Mesenchymal stem cell (in vitro differentiated cells and primary cell): ENCODE results near the gene LYPLA2.
"Not testable (repeated sequence)": the region's sequence is repeated elsewhere in the genome, so short reads cannot be mapped to it uniquely, and the experiment has no call there.

Experiments used
- DNase-seq: peaks from one replicate; pipeline ENCODE4 v3.0.0-alpha.2; 2013
- H2AFZ ChIP-seq: one replicate; pipeline ENCODE4 v1.6.1; 2013; ENCODE audit warnings: low read depth, mild to moderate bottlenecking, control low read depth, inconsistent platforms, low read length, moderate library complexity
- H2AK5ac ChIP-seq: 2 replicates; pipeline ENCODE4 v1.6.1; 2013; ENCODE audit warnings: low read length, moderate library complexity, mild to moderate bottlenecking, inconsistent platforms; ENCODE audit not compliant: severe bottlenecking
- H2BK120ac ChIP-seq: one replicate; pipeline ENCODE4 v1.6.1; 2013; ENCODE audit warnings: low read depth, mild to moderate bottlenecking, inconsistent platforms, low read length, moderate library complexity
- H2BK12ac ChIP-seq, 2 experiments: one replicate each; pipeline ENCODE4 v1.6.1; 2013; ENCODE audit warnings: inconsistent platforms in 2 of 2, low read length in 2 of 2, mild to moderate bottlenecking in 2 of 2, moderate library complexity in 2 of 2, control low read depth in 1 of 2
- H2BK15ac ChIP-seq: one replicate; pipeline ENCODE4 v1.6.1; 2013; ENCODE audit warnings: mild to moderate bottlenecking, low read depth, inconsistent platforms; ENCODE audit not compliant: poor library complexity, severe bottlenecking
- H2BK5ac ChIP-seq: 2 replicates; pipeline ENCODE4 v1.6.1; 2013; ENCODE audit warnings: low read depth, mild to moderate bottlenecking, low read length, control low read depth, inconsistent platforms; ENCODE audit not compliant: poor library complexity, severe bottlenecking
- H3K14ac ChIP-seq, 2 experiments: one replicate each; pipeline ENCODE4 v1.6.1; 2013; ENCODE audit warnings: inconsistent platforms in 2 of 2, low read length in 2 of 2, control low read depth in 1 of 2, mild to moderate bottlenecking in 1 of 2, moderate library complexity in 1 of 2
- H3K18ac ChIP-seq, 2 experiments: one replicate each; pipeline ENCODE4 v1.6.1; 2013; ENCODE audit warnings: inconsistent platforms in 2 of 2, low read length in 2 of 2, control low read depth in 1 of 2, low read depth in 1 of 2, mild to moderate bottlenecking in 1 of 2
- H3K23ac ChIP-seq, 2 experiments: one replicate each; pipeline ENCODE4 v1.6.1; 2013; ENCODE audit warnings: inconsistent platforms in 2 of 2, low read length in 2 of 2, mild to moderate bottlenecking in 2 of 2, moderate library complexity in 2 of 2, control low read depth in 1 of 2
- H3K27ac ChIP-seq: 2 replicates; pipeline ENCODE4 v1.5.1; 2013; ENCODE audit warnings: mild to moderate bottlenecking, moderate library complexity, low read length, control low read depth, inconsistent platforms; ENCODE audit not compliant: poor library complexity, severe bottlenecking
- H3K27me3 ChIP-seq, 2 experiments: 2 replicates each; pipeline versions ENCODE4 v1.6.1 to v1.7.0; 2013; ENCODE audit warnings: low read length in 2 of 2, mild to moderate bottlenecking in 2 of 2, moderate library complexity in 2 of 2, control low read depth in 1 of 2, inconsistent platforms in 1 of 2; ENCODE audit not compliant: control insufficient read depth in 1 of 2, insufficient read depth in 1 of 2
- H3K36me3 ChIP-seq, 2 experiments: 2 replicates each; pipeline versions ENCODE4 v1.6.1 to v1.7.0; 2013; ENCODE audit warnings: low read length in 2 of 2, control low read depth in 1 of 2, inconsistent platforms in 1 of 2, low read depth in 1 of 2, mild to moderate bottlenecking in 1 of 2; ENCODE audit not compliant: insufficient read depth in 2 of 2, control insufficient read depth in 1 of 2
- H3K4ac ChIP-seq, 2 experiments: one replicate each; pipeline ENCODE4 v1.6.1; 2013; ENCODE audit warnings: inconsistent platforms in 2 of 2, low read length in 2 of 2, mild to moderate bottlenecking in 2 of 2, moderate library complexity in 2 of 2, control low read depth in 1 of 2, low read depth in 1 of 2
- H3K4me1 ChIP-seq: 2 replicates; pipeline ENCODE4 v1.6.1; 2013; ENCODE audit warnings: low read depth, low read length, control low read depth; ENCODE audit not compliant: control insufficient read depth, insufficient read depth
- H3K4me2 ChIP-seq: 2 replicates; pipeline ENCODE4 v1.6.1; 2013; ENCODE audit warnings: low read length, mild to moderate bottlenecking, inconsistent platforms; ENCODE audit not compliant: poor library complexity, severe bottlenecking
- H3K4me3 ChIP-seq, 2 experiments: 2 replicates each; pipeline versions ENCODE4 v1.5.1 to v1.7.0; 2013; ENCODE audit warnings: low read length in 2 of 2, mild to moderate bottlenecking in 2 of 2, control low read depth in 1 of 2, low read depth in 1 of 2; ENCODE audit not compliant: insufficient read depth in 1 of 2
- H3K79me1 ChIP-seq: replicated peaks from 2 replicates; pipeline ENCODE4 v1.6.1; 2013; ENCODE audit warnings: mild to moderate bottlenecking, control low read depth, low read length, inconsistent platforms; ENCODE audit not compliant: poor library complexity, severe bottlenecking
- H3K9ac ChIP-seq: 2 replicates; pipeline ENCODE4 v1.7.0; 2013; ENCODE audit warnings: mild to moderate bottlenecking, low read length, moderate library complexity
- H3K9me3 ChIP-seq: 2 replicates; pipeline ENCODE4 v1.7.0; 2013; ENCODE audit warnings: mild to moderate bottlenecking, low read length; ENCODE audit not compliant: control insufficient read depth
- H4K8ac ChIP-seq: one replicate; pipeline ENCODE4 v1.6.1; 2013; ENCODE audit warnings: inconsistent platforms, mild to moderate bottlenecking, low read length, moderate library complexity
- H4K91ac ChIP-seq: one replicate; pipeline ENCODE4 v1.6.1; 2013; ENCODE audit warnings: mild to moderate bottlenecking, low read length, inconsistent platforms
- WGBS: methylation state at CpG from one replicate; pipeline ENCODE4 v1.1.7; 2013; ENCODE audit warnings: mixed read lengths; 5-methylcytosine and 5-hydroxymethylcytosine counted together

LYPLA2 gene

DNA sequence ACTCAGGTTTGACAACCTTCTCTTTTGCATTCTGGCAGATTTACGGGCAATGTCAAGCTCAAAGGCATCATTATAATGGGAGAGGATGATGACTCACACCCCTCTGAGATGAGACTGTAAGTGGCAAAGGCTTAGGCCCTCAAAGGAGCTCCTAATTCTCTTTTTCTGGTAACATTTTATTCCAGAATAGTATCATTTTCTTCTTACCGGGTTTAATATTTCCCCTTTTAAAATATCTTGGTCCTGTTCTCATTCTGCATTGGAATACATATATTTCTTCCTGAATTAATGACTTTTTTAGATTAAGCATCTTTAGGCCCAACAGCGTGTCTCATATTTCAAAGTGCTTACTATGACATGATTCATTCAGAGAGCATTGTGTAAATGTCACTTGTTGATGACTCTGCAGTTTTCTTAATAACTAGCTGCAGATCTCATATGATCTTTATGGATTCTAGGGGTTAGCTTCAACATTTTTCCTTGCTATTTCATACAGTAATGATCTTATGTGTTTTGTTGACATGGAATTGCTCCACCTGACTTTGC, 11.0 kb upstream of the LYPLA2 start:
- Histone ChIP-seq H3K23ac (no peak overlapping the region), H4K91ac (no peak overlapping the region), H2AFZ (no peak overlapping the region), H3K14ac (no peak overlapping the region), H3K9me3 (no peaks in the 10 kb centered on the region), H3K27ac (peak overlapping the region; percentile 63), H2BK120ac (no peak overlapping the region), H2BK12ac (no peak overlapping the region), H2BK5ac (no peak overlapping the region), H3K18ac (no peak overlapping the region), H3K4me2 (no peak overlapping the region), H3K79me1 (peaks cover 17% of the 10 kb centered on the region), H2BK15ac (no peak overlapping the region), H3K4me1 (peaks cover 11% of the 10 kb centered on the region), H3K36me3 (peaks cover 4 to 30% of the 10 kb centered on the region in 2 experiments), H3K4me3 (peak overlapping the region in 1 of 2 experiments; percentile 96), H4K8ac (no peak overlapping the region), H2AK5ac (no peak overlapping the region), H3K27me3 (no peaks in the 10 kb centered on the region), H3K4ac (no peak overlapping the region), H3K9ac (peak overlapping the region; percentile 97)
- peak; percentile 65 for DNase-seq
- WGBS: 70% methylated on average over 3 of the region's 3 CpGs

DNA sequence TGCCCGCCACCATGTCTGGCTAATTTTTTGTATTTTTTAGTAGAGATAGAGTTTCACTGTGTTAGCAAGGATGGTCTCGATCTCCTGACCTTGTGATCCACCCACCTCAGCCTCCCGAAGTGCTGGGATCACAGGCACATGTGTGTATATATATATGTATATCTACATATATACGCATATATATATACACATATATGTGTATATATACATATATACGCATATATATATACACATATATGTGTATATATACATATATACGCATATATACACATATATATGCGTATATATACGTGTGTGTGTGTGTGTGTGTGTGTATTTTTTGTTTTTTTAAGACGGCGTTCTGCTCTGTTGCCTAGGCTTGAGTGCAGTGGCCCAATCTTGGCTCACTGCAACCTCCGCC, 7.8 kb upstream of the LYPLA2 start:
- not testable (repeated sequence) for H3K27me3 ChIP-seq, H3K9ac ChIP-seq, H2BK12ac ChIP-seq, H2BK15ac ChIP-seq, H3K9me3 ChIP-seq, H4K8ac ChIP-seq, H3K4me1 ChIP-seq, H2AK5ac ChIP-seq, H3K23ac ChIP-seq, H4K91ac ChIP-seq, H3K4me3 ChIP-seq, H2AFZ ChIP-seq, H2BK120ac ChIP-seq, H2BK5ac ChIP-seq, H3K18ac ChIP-seq, H3K27ac ChIP-seq, H3K14ac ChIP-seq, H3K4ac ChIP-seq, H3K4me2 ChIP-seq, DNase-seq
- Histone ChIP-seq H3K79me1 (peaks cover 16% of the 10 kb centered on the region), H3K36me3 (peaks cover 16 to 60% of the 10 kb centered on the region in 2 experiments)
- 98% methylated on average over 5 of the region's 11 CpGs for WGBS

DNA sequence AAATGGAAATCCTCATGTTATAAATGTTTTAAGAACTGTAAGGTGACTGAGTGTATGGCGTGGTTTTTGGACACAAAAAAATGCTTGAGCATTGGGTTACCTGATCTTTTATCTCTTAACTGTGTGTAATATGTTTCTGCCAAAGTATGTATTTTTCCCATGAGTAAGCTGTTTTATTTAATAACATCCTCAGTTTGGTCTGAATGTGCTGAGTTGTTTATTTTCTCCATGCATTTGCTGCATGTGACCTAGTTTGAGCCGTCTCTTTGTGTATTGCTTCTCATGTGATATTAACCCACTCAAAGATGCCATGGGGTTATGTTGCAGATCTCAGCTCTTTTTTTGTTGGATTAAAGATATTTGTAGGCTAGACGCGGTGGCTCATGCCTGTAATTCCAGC, 6.1 kb upstream of the LYPLA2 start:
- H4K8ac ChIP-seq: no peak overlapping the region
- no peak overlapping the region for H3K4me3 ChIP-seq
- H3K4me2 ChIP-seq: no peak overlapping the region
- H2BK120ac ChIP-seq: no peak overlapping the region
- H4K91ac ChIP-seq: no peak overlapping the region
- no peak overlapping the region for H3K4ac ChIP-seq
- no peak overlapping the region for H2BK15ac ChIP-seq
- no peak overlapping the region for H3K18ac ChIP-seq
- H3K27ac ChIP-seq: no peak overlapping the region
- peaks cover 18% of the 10 kb centered on the region for H3K79me1 ChIP-seq
- H3K4me1 ChIP-seq: peaks cover 6% of the 10 kb centered on the region
- no peak overlapping the region for H2BK12ac ChIP-seq
- peaks cover 18 to 70% of the 10 kb centered on the region in 2 experiments for H3K36me3 ChIP-seq
- no peak overlapping the region for H2AK5ac ChIP-seq
- H3K14ac ChIP-seq: no peak overlapping the region
- H3K9me3 ChIP-seq: no peaks in the 10 kb centered on the region
- H3K9ac ChIP-seq: no peak overlapping the region
- no peak overlapping the region for H2AFZ ChIP-seq
- no peak overlapping the region for H2BK5ac ChIP-seq
- WGBS: 97% methylated on average over 4 of the region's 4 CpGs
- no peak for DNase-seq
- no peaks in the 10 kb centered on the region for H3K27me3 ChIP-seq
- H3K23ac ChIP-seq: no peak overlapping the region

DNA sequence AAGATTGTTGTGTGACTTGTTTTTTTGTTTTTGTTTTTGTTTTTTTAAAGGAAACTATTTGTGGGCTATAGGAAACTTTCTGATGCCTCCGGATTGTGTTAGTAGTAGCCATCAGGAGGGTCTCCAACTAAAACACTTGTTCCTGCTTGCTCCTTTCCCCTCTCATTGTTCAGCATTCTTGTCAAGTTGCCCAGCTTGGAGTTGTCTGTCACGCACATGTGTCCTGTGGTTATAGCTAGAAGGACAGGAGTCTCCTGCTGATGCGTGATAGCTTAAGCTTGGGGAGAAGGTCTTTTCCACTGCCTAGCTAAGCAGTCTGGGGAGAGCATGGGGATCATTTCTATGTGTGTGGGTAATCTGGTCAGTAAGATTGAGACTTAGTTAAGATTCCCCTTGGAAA, 3.2 kb upstream of the LYPLA2 start:
- Histone ChIP-seq H3K36me3 (peaks cover 17 to 53% of the 10 kb centered on the region in 2 experiments), H3K9ac (no peak overlapping the region), H3K23ac (no peak overlapping the region), H3K27me3 (no peaks in the 10 kb centered on the region), H3K79me1 (peaks cover 16% of the 10 kb centered on the region), H2BK120ac (no peak overlapping the region), H3K9me3 (no peaks in the 10 kb centered on the region), H2BK5ac (no peak overlapping the region), H3K4me3 (no peak overlapping the region), H4K8ac (no peak overlapping the region), H2AK5ac (no peak overlapping the region), H2AFZ (no peak overlapping the region), H3K14ac (no peak overlapping the region), H3K4me2 (no peak overlapping the region), H4K91ac (no peak overlapping the region), H3K18ac (no peak overlapping the region), H3K27ac (no peak overlapping the region), H3K4me1 (peaks cover 14% of the 10 kb centered on the region), H3K4ac (no peak overlapping the region), H2BK12ac (no peak overlapping the region), H2BK15ac (no peak overlapping the region)
- DNase-seq: no peak
- 99% methylated on average over 3 of the region's 3 CpGs for WGBS
